IMR-90 (cell line): ENCODE data around the gene ANGPTL1. TPM values are rescaled to one million over a fixed set of nuclear protein-coding genes. Genes with fewer than 3 reads are reported as not detected.

ENCODE experiments used
- ATAC-seq: fragments of 200-7000 bp; cut with Tn5 transposase; 2 replicates; pipeline ENCODE4 v1.9.1; 2020; ENCODE audit warnings: low read depth, mild to moderate bottlenecking, moderate library complexity
- BruUV-seq: library from RNA; stranded (reverse); fragments of 400-500 nt; replicated peaks from 2 replicates; lab custom pipeline; 2021; lab: Mats Ljungman, UMichigan
- CTCF ChIA-PET: fragments of 300-600 bp; formaldehyde crosslinking; extraction: SDS; loops from one replicate; lab custom pipeline; 2021; ENCODE audit warnings: antibody characterized with exemption; lab: Yijun Ruan, JAX
- POLR2A ChIA-PET: fragments of 300-600 bp; sonication (Branson Sonifier 250); formaldehyde crosslinking; loops from one replicate; lab custom pipeline; 2022; ENCODE audit warnings: antibody characterized with exemption; ENCODE audit not compliant: unreplicated experiment; lab: Charles Lee
- DNase-seq: peaks from one replicate; pipeline ENCODE4 v3.0.0; 2013
- H2AFZ ChIP-seq: replicated peaks from 2 replicates; pipeline ENCODE3; 2013; ENCODE audit warnings: low read length, mild to moderate bottlenecking; ENCODE audit not compliant: poor library complexity
- H2AK5ac ChIP-seq: 2 replicates; pipeline ENCODE4 v1.6.1; 2013; ENCODE audit warnings: low read depth, low read length, inconsistent platforms
- H2AK9ac ChIP-seq: replicated peaks from 2 replicates; pipeline ENCODE3; 2013; ENCODE audit warnings: mild to moderate bottlenecking, low read depth, low read length, moderate library complexity; ENCODE audit not compliant: poor library complexity
- H2BK120ac ChIP-seq: 2 replicates; pipeline ENCODE4 v1.6.1; 2013; ENCODE audit warnings: low read depth, low read length, inconsistent platforms
- H2BK15ac ChIP-seq: 3 replicates; pipeline ENCODE4 v1.6.1; 2013; ENCODE audit warnings: low read depth, low read length, inconsistent platforms
- H2BK20ac ChIP-seq: 2 replicates; pipeline ENCODE4 v1.6.1; 2013; ENCODE audit warnings: low read depth, mild to moderate bottlenecking, inconsistent platforms, low read length, moderate library complexity
- H2BK5ac ChIP-seq: 2 replicates; pipeline ENCODE4 v1.6.1; 2013; ENCODE audit warnings: mild to moderate bottlenecking, low read depth, low read length, inconsistent platforms; ENCODE audit not compliant: poor library complexity, severe bottlenecking
- H3K14ac ChIP-seq: replicated peaks from 2 replicates; pipeline ENCODE4 v1.6.1; 2013; ENCODE audit warnings: low read depth, low read length, inconsistent platforms
- H3K18ac ChIP-seq: 2 replicates; pipeline ENCODE4 v1.6.1; 2013; ENCODE audit warnings: low read depth, low read length, control low read depth
- H3K23ac ChIP-seq: 2 replicates; pipeline ENCODE4 v1.6.1; 2013; ENCODE audit warnings: low read depth, low read length, inconsistent platforms
- H3K27ac ChIP-seq: 2 replicates; pipeline ENCODE4 v1.5.1; 2013; ENCODE audit warnings: mild to moderate bottlenecking, control low read depth, low read length; ENCODE audit not compliant: insufficient read depth
- H3K27me3 ChIP-seq: 2 replicates; pipeline ENCODE4 v1.6.1; 2013; ENCODE audit warnings: low read length; ENCODE audit not compliant: control insufficient read depth, insufficient read depth
- H3K36me3 ChIP-seq: 2 replicates; pipeline ENCODE4 v1.6.1; 2013; ENCODE audit warnings: low read length, mixed read lengths; ENCODE audit not compliant: control insufficient read depth, insufficient read depth
- H3K4ac ChIP-seq: 2 replicates; pipeline ENCODE4 v1.6.1; 2013; ENCODE audit warnings: low read depth, low read length, inconsistent platforms
- H3K4me1 ChIP-seq: 2 replicates; pipeline ENCODE4 v1.6.1; 2013; ENCODE audit warnings: low read length, mixed read lengths; ENCODE audit not compliant: control insufficient read depth, insufficient read depth
- H3K4me2 ChIP-seq: 2 replicates; pipeline ENCODE4 v1.6.1; 2013; ENCODE audit warnings: low read depth, mild to moderate bottlenecking, control low read depth, low read length, moderate library complexity
- H3K4me3 ChIP-seq: 2 replicates; pipeline ENCODE4 v1.5.1; 2013; ENCODE audit warnings: low read depth, mild to moderate bottlenecking, control low read depth, low read length, moderate library complexity; ENCODE audit not compliant: insufficient read depth
- H3K56ac ChIP-seq: 2 replicates; pipeline ENCODE4 v1.6.1; 2013; ENCODE audit warnings: low read length, inconsistent platforms; ENCODE audit not compliant: insufficient read depth; ENCODE audit errors: extremely low read depth
- H3K79me1 ChIP-seq, 2 experiments: 2 replicates each; pipeline ENCODE4 v1.6.1; 2013; ENCODE audit warnings: low read length in 2 of 2, inconsistent platforms in 1 of 2, low read depth in 1 of 2
- H3K9ac ChIP-seq: 2 replicates; pipeline ENCODE4 v1.6.1; 2013; ENCODE audit warnings: low read depth, low read length, control low read depth
- H3K9me1 ChIP-seq: 2 replicates; pipeline ENCODE4 v1.6.1; 2013; ENCODE audit warnings: low read length, inconsistent platforms; ENCODE audit not compliant: insufficient read depth
- H3K9me3 ChIP-seq: 2 replicates; pipeline ENCODE4 v1.6.1; 2013; ENCODE audit warnings: low read length; ENCODE audit not compliant: control insufficient read depth, insufficient read depth
- H4K20me1 ChIP-seq: 2 replicates; pipeline ENCODE4 v1.6.1; 2013; ENCODE audit warnings: low read length, inconsistent platforms; ENCODE audit not compliant: insufficient read depth
- H4K5ac ChIP-seq: 2 replicates; pipeline ENCODE4 v1.6.1; 2013; ENCODE audit warnings: mild to moderate bottlenecking, low read depth, low read length, control low read depth
- H4K8ac ChIP-seq, 2 experiments: 2 replicates each; pipeline ENCODE4 v1.6.1; 2013; ENCODE audit warnings: low read depth in 2 of 2, low read length in 2 of 2, control low read depth in 1 of 2, inconsistent platforms in 1 of 2
- H4K91ac ChIP-seq: 2 replicates; pipeline ENCODE4 v1.6.1; 2013; ENCODE audit warnings: low read depth, low read length, inconsistent platforms; ENCODE audit not compliant: insufficient read depth
- BHLHE40 ChIP-seq: fragments of 150-350 bp; IDR thresholded peaks from 2 replicates; pipeline ENCODE4 v1.6.1; 2016; ENCODE audit warnings: mild to moderate bottlenecking, low read depth, low read length
- CEBPB ChIP-seq: IDR thresholded peaks from 2 replicates; pipeline ENCODE4 v1.6.1; 2012; ENCODE audit warnings: low read depth, low read length, improper control_type of control experiment
- CHD1 ChIP-seq: IDR thresholded peaks from 2 replicates; pipeline ENCODE4 v1.6.1; 2012; ENCODE audit warnings: low read depth, low read length, improper control_type of control experiment
- CTCF ChIP-seq: conservative IDR thresholded peaks from 2 replicates; pipeline ENCODE4 v1.5.1; 2012; ENCODE audit warnings: mild to moderate bottlenecking, low read depth, low read length, improper control_type of control experiment
- ELK1 ChIP-seq: fragments of 150-350 bp; IDR thresholded peaks from 2 replicates; pipeline ENCODE4 v1.6.1; 2016; ENCODE audit warnings: low read depth, mild to moderate bottlenecking, low read length, moderate library complexity, borderline replicate concordance
- FOS ChIP-seq: fragments of 150-350 bp; IDR thresholded peaks from 2 replicates; pipeline ENCODE4 v1.6.1; 2016; ENCODE audit warnings: low read depth, low read length
- MAFK ChIP-seq: IDR thresholded peaks from 2 replicates; pipeline ENCODE4 v1.6.1; 2012; ENCODE audit warnings: low read depth, low read length, improper control_type of control experiment
- MAZ ChIP-seq: IDR thresholded peaks from 2 replicates; pipeline ENCODE4 v1.6.1; 2012; ENCODE audit warnings: low read depth, mild to moderate bottlenecking, low read length, improper control_type of control experiment, moderate library complexity, borderline replicate concordance
- MXI1 ChIP-seq: IDR thresholded peaks from 2 replicates; pipeline ENCODE4 v1.6.1; 2012; ENCODE audit warnings: low read depth, mild to moderate bottlenecking, low read length, moderate library complexity, borderline replicate concordance
- NFE2L2 ChIP-seq: fragments of 150-350 bp; IDR thresholded peaks from 2 replicates; pipeline ENCODE4 v1.6.1; 2016; ENCODE audit warnings: low read depth, mild to moderate bottlenecking, low read length
- RAD21 ChIP-seq: IDR thresholded peaks from 2 replicates; pipeline ENCODE4 v1.6.1; 2012; ENCODE audit warnings: low read length, improper control_type of control experiment
- RCOR1 ChIP-seq: IDR thresholded peaks from 2 replicates; pipeline ENCODE4 v1.6.1; 2012; ENCODE audit warnings: mild to moderate bottlenecking, low read length, improper control_type of control experiment; ENCODE audit not compliant: insufficient replicate concordance
- RFX5 ChIP-seq: IDR thresholded peaks from 2 replicates; pipeline ENCODE4 v1.8.0; 2012; ENCODE audit warnings: low read depth, mild to moderate bottlenecking, low read length, moderate library complexity
- SMC3 ChIP-seq: fragments of 150-350 bp; IDR thresholded peaks from 2 replicates; pipeline ENCODE4 v1.6.1; 2016; ENCODE audit warnings: low read depth, mild to moderate bottlenecking, antibody characterized with exemption, low read length, moderate library complexity
- USF2 ChIP-seq: fragments of 150-350 bp; IDR thresholded peaks from 2 replicates; pipeline ENCODE4 v1.6.1; 2017; ENCODE audit warnings: mild to moderate bottlenecking, antibody characterized with exemption, low read length, low read depth
- WGBS, 2 experiments: methylation state at CpG; one replicate each; pipeline versions ENCODE4 v1.1.5 to v1.1.7; 2013; ENCODE audit warnings: missing lambda C conversion rate in 2 of 2; ENCODE audit not compliant: insufficient read length in 1 of 2; ENCODE audit errors: extremely low coverage in 2 of 2; 5-methylcytosine and 5-hydroxymethylcytosine counted together
- dilution Hi-C: fragments of 300-500 bp; cut with HindIII; formaldehyde crosslinking; loops from one replicate; pipeline ENCODE4 v1.14.3; 2018; ENCODE audit warnings: low sequenced_read_pairs; ENCODE audit not compliant: unreplicated experiment
- in situ Hi-C: fragments of 300-500 bp; cut with MboI; formaldehyde crosslinking; loops from 3 replicates; pipeline ENCODE4 v1.14.3; 2019; ENCODE audit warnings: low sequenced_read_pairs, inconsistent platforms, mixed read lengths
- intact Hi-C: fragments of 100-400 bp; cut with micrococcal nuclease; formaldehyde crosslinking; loops from 2 replicates; pipeline ENCODE4 v1.10.0; 2022
- polyA plus RNA-seq, 3 experiments: library from polyadenylated mRNA; depleted of rRNA; stranded (reverse); fragments of >200 nt; gene quantifications; 2 replicates each; pipeline ENCODE4 v1.2.3, GENCODE V29; 2012; ENCODE audit warnings: low replicate concordance in 1 of 3
- total RNA-seq: library from RNA; depleted of rRNA; stranded (reverse); fragments of >200 nt; gene quantifications from 2 replicates; pipeline ENCODE4 v1.2.3, GENCODE V29; 2012

Gene ANGPTL1
- total and polyA plus RNA-seq, 2 of the 4 experiments (the other 2 are of a cell fraction): under 0.01 to 0.03 TPM

- ChIA-PET CTCF (interaction anchor here (1.2 kb wide), 1 partner anchor 10 kb away, joined by 3 read pairs; no protein-coding TSS in a partner anchor), POLR2A (no interaction called here)
- no peak overlapping the region for H4K5ac ChIP-seq
- peaks cover 3 to 4% of the 10 kb centered on the region in 2 experiments; a peak in 2 of 4 replicates for H3K79me1 ChIP-seq
- no peaks in the 10 kb centered on the region for H3K27me3 ChIP-seq
- dilution Hi-C loops: no loop called here
- H4K20me1 ChIP-seq: no peaks in the 10 kb centered on the region
- H3K4me1 ChIP-seq: peaks cover 3% of the 10 kb centered on the region; the same call in 1 of the 2 replicates
- H3K23ac ChIP-seq: no peak overlapping the region
- no peak for DNase-seq
- H2BK20ac ChIP-seq: no peak overlapping the region
- H4K8ac ChIP-seq: no peak overlapping the region
- no peak overlapping the region for H3K4me2 ChIP-seq
- no peak overlapping the region for H3K27ac ChIP-seq
- H3K36me3 ChIP-seq: peaks cover 4% of the 10 kb centered on the region; the same call in 1 of the 2 replicates
- in situ Hi-C loops: no loop called here
- no peak overlapping the region for H2AK9ac ChIP-seq
- H3K14ac ChIP-seq: no peak overlapping the region
- no TSS peak for BruUV-seq
- no peak overlapping the region for H2BK120ac ChIP-seq
- no peak overlapping the region for H3K56ac ChIP-seq
- no peaks in the 10 kb centered on the region for H3K9me3 ChIP-seq
- H3K9ac ChIP-seq: no peak overlapping the region
- no peak overlapping the region for H3K4ac ChIP-seq
- intact Hi-C loops: no loop called here
- no peak overlapping the region for H2BK5ac ChIP-seq
- H2AK5ac ChIP-seq: no peak overlapping the region
- H4K91ac ChIP-seq: no peak overlapping the region
- H2AFZ ChIP-seq: no peak overlapping the region
- no peak overlapping the region for H2BK15ac ChIP-seq
- no peak for TF ChIP-seq USF2
- TF ChIP-seq MXI1: no peak
- TF ChIP-seq CTCF: no peak
- TF ChIP-seq CHD1: no peak
- TF ChIP-seq SMC3: no peak
- no peak for TF ChIP-seq MAZ
- TF ChIP-seq NFE2L2: no peak
- TF ChIP-seq FOS: no peak
- TF ChIP-seq ELK1: no peak
- TF ChIP-seq RAD21: no peak
- TF ChIP-seq BHLHE40: no peak
- no peak for TF ChIP-seq CEBPB
- no peak for TF ChIP-seq RCOR1
- no peak for TF ChIP-seq MAFK
- no peak for TF ChIP-seq RFX5
- no peak for ATAC-seq
- no peaks in the 10 kb centered on the region; the same call in 1 of the 2 replicates for H3K9me1 ChIP-seq
- no peak overlapping the region for H3K18ac ChIP-seq
- WGBS, 2 experiments: no CpG with 5 or more reads among the region's 2 CpGs
- no peak overlapping the region for H3K4me3 ChIP-seq
Measured at GRCh38 chr1:178874966-178875365, 4.1 kb upstream of the ANGPTL1 start.
